Left kidney (tissue), 2 donors: ENCODE measurements around the gene AARS2. TPM values are rescaled to one million over a fixed set of nuclear protein-coding genes. Genes with fewer than 3 reads are reported as not detected.

ENCODE experiments used
- DNase-seq: peaks from one replicate; pipeline ENCODE4 v3.0.0-alpha.2; 2013
- polyA plus RNA-seq: library from polyadenylated mRNA; unstranded; fragments of 120-200 nt; gene quantifications from one replicate; pipeline ENCODE4 v1.2.1, GENCODE V29; 2013; ENCODE audit not compliant: insufficient read length

AARS2 gene
- polyA plus RNA-seq, 1 donor: 16.9 TPM

GRCh38 chr6:44262467-44263353 is 50.4 kb downstream of the AARS2 start:
- no peak for DNase-seq

- no peak for DNase-seq
These were observed 51.6 kb downstream of the AARS2 start for GRCh38 chr6:44261581-44261980.

- no peak for DNase-seq
These were observed 52.5 kb downstream of the AARS2 start for GRCh38 chr6:44260451-44261297.

- DNase-seq: no peak
These were observed 53.1 kb downstream of the AARS2 start for GRCh38 chr6:44260011-44260410.

GRCh38 chr6:44258921-44259320 is 54.2 kb downstream of the AARS2 start:
- no peak for DNase-seq

GRCh38 chr6:44258325-44258863 is 54.8 kb downstream of the AARS2 start:
- no peak for DNase-seq

GRCh38 chr6:44257753-44258324 is 55.3 kb downstream of the AARS2 start:
- DNase-seq: no peak

GRCh38 chr6:44257025-44257752 is 56.0 kb downstream of the AARS2 start, which contains the start of gene SLC35B2:
Gene SLC35B2, minus strand, starts transcription at chr6:44257528. Its CDS starts 118 bp downstream, at chr6:44257410.
- peak; percentile 65 for DNase-seq

GRCh38 chr6:44256775-44257024 is 56.4 kb downstream of the AARS2 start:
- DNase-seq: no peak

- DNase-seq: no peak
These were observed 57.0 kb downstream of the AARS2 start for GRCh38 chr6:44255871-44256774.

GRCh38 chr6:44255105-44255808 is 57.9 kb downstream of the AARS2 start:
- DNase-seq: no peak

GRCh38 chr6:44254191-44255104 is 58.7 kb downstream of the AARS2 start:
- DNase-seq: no peak

- DNase-seq: no peak
These were observed 59.6 kb downstream of the AARS2 start for GRCh38 chr6:44253307-44254101.

GRCh38 chr6:44251576-44252524 is 61.3 kb downstream of the AARS2 start:
- DNase-seq: no peak

- no peak for DNase-seq
These were observed 62.4 kb downstream of the AARS2 start for GRCh38 chr6:44250718-44251123.

GRCh38 chr6:44250067-44250717 is 63.0 kb downstream of the AARS2 start:
- no peak for DNase-seq
